Astrocyte of the cerebellum (primary cell): Measurements from ENCODE around the gene SLC66A2.

Experiments
- DNase-seq: peaks from one replicate; pipeline ENCODE4 v3.0.0-alpha.2; 2011; ENCODE audit warnings: low read depth
- H3K4me3 ChIP-seq: 2 replicates; pipeline ENCODE4 v1.5.1; 2011; ENCODE audit warnings: mild to moderate bottlenecking, low read depth, low read length, moderate library complexity
- in situ Hi-C: cut with HindIII; loops from 2 replicates; pipeline ENCODE4 v1.10.0; 2017; ENCODE audit warnings: low sequenced_read_pairs
- TF ChIP-seq, protein P1 (sequence below): IDR thresholded peaks from 2 replicates; pipeline ENCODE4 v1.5.1; 2012; ENCODE audit warnings: low read length, low read depth, moderate library complexity, mild to moderate bottlenecking; ENCODE audit errors: missing control alignments

Gene SLC66A2

DNA sequence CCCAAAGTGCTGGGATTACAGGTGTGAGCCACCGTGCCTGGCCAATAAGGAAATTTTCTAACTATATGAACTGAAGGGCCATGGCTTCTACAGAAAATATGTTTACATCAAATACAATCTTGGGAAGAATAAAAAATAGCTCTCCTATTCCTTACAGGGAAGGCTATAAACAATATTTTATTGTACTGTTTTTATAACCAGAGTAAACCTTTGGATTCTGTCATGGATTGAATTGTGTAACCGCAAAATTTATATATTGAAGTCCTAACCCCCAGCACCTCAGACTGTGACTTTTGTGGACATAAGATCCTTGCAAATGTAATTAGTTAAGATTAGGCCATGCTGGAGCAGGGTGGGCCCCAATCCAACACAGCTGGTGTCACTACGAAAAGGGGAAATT lies 21.3 kb upstream of the SLC66A2 start:
- no peak for DNase-seq
- TF ChIP-seq, protein P1, sequence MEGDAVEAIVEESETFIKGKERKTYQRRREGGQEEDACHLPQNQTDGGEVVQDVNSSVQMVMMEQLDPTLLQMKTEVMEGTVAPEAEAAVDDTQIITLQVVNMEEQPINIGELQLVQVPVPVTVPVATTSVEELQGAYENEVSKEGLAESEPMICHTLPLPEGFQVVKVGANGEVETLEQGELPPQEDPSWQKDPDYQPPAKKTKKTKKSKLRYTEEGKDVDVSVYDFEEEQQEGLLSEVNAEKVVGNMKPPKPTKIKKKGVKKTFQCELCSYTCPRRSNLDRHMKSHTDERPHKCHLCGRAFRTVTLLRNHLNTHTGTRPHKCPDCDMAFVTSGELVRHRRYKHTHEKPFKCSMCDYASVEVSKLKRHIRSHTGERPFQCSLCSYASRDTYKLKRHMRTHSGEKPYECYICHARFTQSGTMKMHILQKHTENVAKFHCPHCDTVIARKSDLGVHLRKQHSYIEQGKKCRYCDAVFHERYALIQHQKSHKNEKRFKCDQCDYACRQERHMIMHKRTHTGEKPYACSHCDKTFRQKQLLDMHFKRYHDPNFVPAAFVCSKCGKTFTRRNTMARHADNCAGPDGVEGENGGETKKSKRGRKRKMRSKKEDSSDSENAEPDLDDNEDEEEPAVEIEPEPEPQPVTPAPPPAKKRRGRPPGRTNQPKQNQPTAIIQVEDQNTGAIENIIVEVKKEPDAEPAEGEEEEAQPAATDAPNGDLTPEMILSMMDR, result no peak
- no peak overlapping the region for H3K4me3 ChIP-seq
- in situ Hi-C loops, result no loop called here

DNA sequence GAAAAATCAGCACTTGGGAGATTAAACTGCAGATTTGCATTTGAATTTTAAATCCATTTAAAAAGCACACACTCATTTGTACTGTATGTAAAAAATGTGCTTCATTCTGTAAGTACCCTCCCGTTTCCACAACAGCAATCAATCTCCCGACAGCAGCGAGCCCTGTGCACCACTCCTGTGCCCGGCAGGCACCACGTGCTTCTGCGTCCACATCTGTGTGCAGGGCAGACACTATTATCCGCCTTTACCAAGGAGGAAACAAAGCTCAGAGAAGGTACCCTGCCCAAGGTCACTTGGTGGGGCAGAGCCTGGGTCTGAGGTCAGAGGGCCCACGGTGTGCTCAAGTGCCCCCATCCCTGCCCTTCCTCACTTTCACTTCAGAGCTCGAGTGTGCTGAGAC lies 20.5 kb upstream of the SLC66A2 start:
- no peak overlapping the region for H3K4me3 ChIP-seq
- in situ Hi-C loops, result no loop called here
- TF ChIP-seq, protein P1, result no peak
- DNase-seq, result no peak

DNA sequence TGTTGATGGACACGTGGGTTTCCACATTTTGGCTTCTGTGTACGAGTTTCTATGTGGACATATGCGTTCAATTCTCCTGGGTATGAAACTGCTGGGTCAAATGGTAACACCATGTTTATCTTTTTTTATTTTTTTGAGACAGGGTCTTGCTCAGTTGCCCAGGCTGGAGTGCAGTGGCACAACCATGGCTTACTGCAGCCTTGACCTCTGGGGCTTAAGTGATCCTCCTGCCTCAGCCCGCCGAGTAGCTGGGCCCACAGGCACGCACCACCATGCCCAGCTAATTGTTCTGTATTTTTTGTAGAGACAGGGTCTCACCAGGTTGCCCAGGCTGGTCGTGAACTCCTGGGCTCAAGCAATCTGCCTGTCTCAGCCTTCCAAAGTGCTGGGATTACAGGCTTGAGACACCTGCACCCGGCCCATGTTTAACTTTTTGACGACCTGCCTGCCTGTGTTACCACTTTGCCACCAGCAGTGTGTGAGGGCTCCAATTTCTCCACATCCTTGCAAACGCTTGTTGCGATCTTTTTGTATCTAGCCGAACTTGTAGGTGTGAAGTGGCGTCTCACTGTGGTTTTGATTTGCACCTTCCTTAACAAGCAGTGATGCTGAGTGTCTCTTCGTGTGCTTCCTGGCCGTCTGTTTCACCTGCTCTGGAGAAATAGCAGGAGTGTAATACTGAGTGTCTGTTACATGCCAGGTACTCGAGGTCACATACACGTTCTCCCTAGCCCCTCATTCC lies 19.9 kb upstream of the SLC66A2 start:
- no peak for DNase-seq
- TF ChIP-seq, protein P1, result no peak
- in situ Hi-C loops, result no loop called here
- no peak overlapping the region for H3K4me3 ChIP-seq

DNA sequence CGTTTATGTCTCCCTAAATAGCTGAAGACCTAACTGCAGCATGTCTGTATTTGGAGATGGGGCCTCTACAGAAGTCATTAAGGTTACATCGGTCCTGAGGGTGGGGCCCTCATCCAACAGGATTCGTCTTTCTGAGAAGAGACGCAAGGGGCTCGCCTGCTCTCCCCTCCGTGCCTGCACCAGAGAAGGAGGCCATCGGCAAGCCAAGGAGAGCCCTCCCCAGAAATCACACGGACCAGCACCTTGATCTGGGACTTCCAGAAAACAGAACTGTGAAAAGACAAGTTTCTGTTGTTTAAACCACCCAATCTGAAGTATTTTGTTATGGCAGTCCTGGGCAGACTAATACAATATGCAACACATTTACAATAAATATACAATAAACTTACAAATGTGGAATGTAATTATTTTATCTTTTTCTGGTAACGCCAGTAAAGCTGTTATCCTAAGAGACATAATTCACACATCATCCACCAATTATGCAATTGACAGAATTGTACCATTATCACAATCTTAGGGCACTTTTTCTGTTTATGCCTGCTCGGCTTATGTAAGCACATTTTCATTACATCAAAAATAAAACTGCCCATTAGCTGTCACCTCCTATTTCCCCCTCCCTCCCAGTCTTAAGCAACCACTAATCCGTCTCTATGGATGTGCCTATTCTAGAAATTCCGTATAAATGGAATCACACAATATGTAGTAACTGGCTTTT lies 19.1 kb upstream of the SLC66A2 start:
- no peak overlapping the region for H3K4me3 ChIP-seq
- in situ Hi-C loops, result no loop called here
- TF ChIP-seq, protein P1, result no peak

DNA sequence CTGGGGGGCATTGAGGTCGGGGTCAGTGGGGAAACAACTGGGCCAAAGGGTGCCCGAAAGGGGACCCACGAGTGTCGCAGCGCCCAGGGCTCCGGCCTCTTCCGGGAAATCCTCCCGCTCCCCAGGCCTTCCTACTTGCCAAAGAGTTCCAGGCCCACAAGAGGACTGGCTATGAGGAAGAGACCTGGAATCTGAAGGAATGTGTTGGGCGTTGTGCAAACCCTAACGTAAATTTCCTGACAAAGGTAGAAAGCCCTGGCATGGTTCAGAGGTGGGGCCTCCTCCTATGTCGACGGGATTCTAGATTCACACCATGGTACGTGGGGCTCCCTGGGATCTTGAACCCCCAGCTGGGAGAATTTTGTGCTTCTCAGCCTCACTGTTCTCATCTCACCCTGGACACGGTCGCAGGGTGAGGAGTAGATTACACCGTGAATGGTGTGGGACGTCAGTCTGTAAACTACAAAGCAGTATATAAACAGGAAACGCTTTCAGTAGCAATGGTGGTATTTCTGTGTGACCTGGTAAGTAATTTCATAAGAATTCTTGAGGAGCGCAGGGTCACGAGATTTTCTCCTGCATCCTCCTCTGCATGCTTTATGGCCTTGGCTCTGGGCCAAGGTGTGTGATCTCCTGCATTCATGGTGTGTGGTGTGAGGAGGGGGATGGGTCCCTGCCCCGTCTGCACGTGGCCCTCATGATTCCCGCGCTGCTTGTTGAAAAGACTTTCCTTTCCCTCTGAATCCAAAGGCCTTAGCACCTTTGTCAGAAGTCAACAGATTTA lies 13.9 kb upstream of the SLC66A2 start:
- in situ Hi-C loops, result no loop called here

More for the DNA sequence above, 19.1 kb upstream of the SLC66A2 start:
- no peak for DNase-seq

More for the DNA sequence above, 13.9 kb upstream of the SLC66A2 start:
- TF ChIP-seq, protein P1, result no peak
- H3K4me3 ChIP-seq, result peak overlapping the region; percentile 52
- peak; percentile 32 for DNase-seq
